Ovary (tissue), 9 donors: ENCODE results near the gene HCN1. TPM values are rescaled to one million over a fixed set of nuclear protein-coding genes. Genes with fewer than 3 reads are reported as not detected.

ENCODE experiments used
- DNase-seq, 5 donors: peaks; one replicate each; pipeline ENCODE4 v3.0.0-alpha.2; 2019 to 2020
- H3K27ac ChIP-seq, 2 donors: fragments of 200-600 bp; one replicate each; pipeline versions ENCODE4 v1.5.1 to v1.8.0; 2019 to 2022
- H3K27me3 ChIP-seq: fragments of 200-600 bp; one replicate; pipeline ENCODE4 v1.8.0; 2022
- H3K36me3 ChIP-seq: fragments of 200-600 bp; sonication (generic); one replicate; pipeline ENCODE4 v1.5.1; 2019
- H3K4me1 ChIP-seq: one replicate; pipeline ENCODE4 v1.8.1; 2013; ENCODE audit warnings: mild to moderate bottlenecking, moderate library complexity; ENCODE audit not compliant: insufficient read depth
- H3K4me3 ChIP-seq: fragments of 200-600 bp; sonication (generic); one replicate; pipeline ENCODE4 v1.5.1; 2017
- H3K9me3 ChIP-seq, 2 donors: fragments of 200-600 bp in 1 of 2; sonication (generic) in 1 of 2; one replicate each; pipeline versions ENCODE4 v1.5.1 to v1.8.1; 2013 to 2019; ENCODE audit warnings: mild to moderate bottlenecking in 1 of 2, moderate library complexity in 1 of 2
- CTCF ChIP-seq, 3 donors: fragments of 450-650 bp in 2 of 3; fragments of 200-600 bp in 1 of 3; IDR thresholded peaks; one replicate each; pipeline versions ENCODE4 v1.5.1 to v1.8.0; 2016 to 2022; ENCODE audit warnings: antibody characterized with exemption in 3 of 3, mild to moderate bottlenecking in 1 of 3
- EP300 ChIP-seq: sonication (generic); formaldehyde crosslinking; IDR thresholded peaks from one replicate; pipeline ENCODE4 v1.6.1; 2017; ENCODE audit warnings: antibody characterized with exemption
- POLR2A ChIP-seq: fragments of 450-650 bp; IDR thresholded peaks from one replicate; pipeline ENCODE4 v1.6.1; 2017; ENCODE audit warnings: antibody characterized with exemption, mild to moderate bottlenecking, moderate library complexity
- WGBS, 3 donors: extraction: QIAGEN DNeasy Blood & Tissue Kit in 1 of 3; methylation state at CpG; one replicate each; pipeline versions ENCODE4 v1.1.5 to v1.1.7; 2013 to 2017; 5-methylcytosine and 5-hydroxymethylcytosine counted together
- intact Hi-C, 4 donors: fragments of 100-400 bp; cut with DNase I; formaldehyde crosslinking; loops; one replicate each; pipeline versions ENCODE4 v1.11.0 to v1.15.1; 2022 to 2023
- polyA plus RNA-seq, 2 donors: library from polyadenylated mRNA; stranded (reverse); fragments of 200-250 nt in 1 of 2; fragments of 350-450 nt in 1 of 2; fragmentation: Illumina TruSeq in 1 of 2; extraction: RNeasy Lipid Tissue Mini Kit (QIAGEN cat#74804) in 1 of 2; gene quantifications; one replicate each; pipeline ENCODE4 v1.2.3, GENCODE V29; 2013 to 2014
- total RNA-seq, 7 donors: library from RNA; depleted of rRNA in 2 of 7; stranded (reverse); fragments of >200 nt in 2 of 7; fragmentation: NEBNext Ultra II Directional in 3 of 7; extraction: Animal tissue kit (Norgen Biotek cat#: 25700) in 3 of 7; gene quantifications; one replicate each; pipeline versions ENCODE4 v1.1.0 to v1.2.4, GENCODE V29; 2016 to 2023
- donor health status: DM: no; HTN: no; CAD: no; lungs with moderate emphysema.
- donor health status: DM: no; HTN: no; CAD: no.
- donor health status: Bipolar disorder and iron deficiency.
- donor health status: DM: yes; HTN: yes; CAD: no.
- donor health status: DM: no; HTN: no; CAD: no.
- donor health status: DM: yes; HTN: yes; CAD: no.

HCN1 gene
- total and polyA plus RNA-seq, 9 donors = under 0.01 to 0.27 (median 0.05) TPM; not detected in 6

GRCh38 chr5:45261125-45261524, 435.1 kb downstream of the HCN1 start:
- intact Hi-C loops = no loop called here

GRCh38 chr5:45260292-45260691, 435.9 kb downstream of the HCN1 start:
- Histone ChIP-seq H3K27ac (no peak overlapping the region), H3K9me3 (no peaks in the 10 kb centered on the region), H3K36me3 (no peaks in the 10 kb centered on the region), H3K4me3 (no peak overlapping the region), H3K27me3 (no peaks in the 10 kb centered on the region), H3K4me1 (no peaks in the 10 kb centered on the region)
- intact Hi-C loops = no loop called here
- TF ChIP-seq CTCF (IDR thresholded peaks at IDR 0.05) (no peak), POLR2A (no peak), EP300 (no peak)
- WGBS, 3 donors = 21 to 33% (median 25%) methylated on average over 3 of the region's 3 CpGs
- no peak for DNase-seq

More at GRCh38 chr5:45261125-45261524, 435.1 kb downstream of the HCN1 start:
- no peaks in the 10 kb centered on the region for H3K36me3 ChIP-seq
- H3K27ac ChIP-seq = no peak overlapping the region
- H3K4me1 ChIP-seq = no peaks in the 10 kb centered on the region
- WGBS, 3 donors = 88 to 90% (median 90%) methylated on average over 4 of the region's 4 CpGs
- H3K9me3 ChIP-seq = no peaks in the 10 kb centered on the region
- no peak for TF ChIP-seq CTCF (IDR thresholded peaks at IDR 0.05)
- TF ChIP-seq POLR2A = no peak
- TF ChIP-seq EP300 = no peak
- H3K4me3 ChIP-seq = no peak overlapping the region
- no peak for DNase-seq
- H3K27me3 ChIP-seq = no peaks in the 10 kb centered on the region

- TF ChIP-seq CTCF (IDR thresholded peaks at IDR 0.05) = no peak
- no peak for TF ChIP-seq EP300
- no peak for TF ChIP-seq POLR2A
- 2 to 11% (median 7%) methylated on average over 1 of the region's 1 CpG for WGBS, 3 donors
- intact Hi-C loops = no loop called here
- DNase-seq = no peak
- Histone ChIP-seq H3K27me3 (no peaks in the 10 kb centered on the region), H3K27ac (no peak overlapping the region), H3K4me3 (no peak overlapping the region), H3K9me3 (no peaks in the 10 kb centered on the region), H3K4me1 (no peaks in the 10 kb centered on the region), H3K36me3 (no peaks in the 10 kb centered on the region)
These were observed 443.2 kb downstream of the HCN1 start for GRCh38 chr5:45252978-45253377.

GRCh38 chr5:45252541-45252940, 443.6 kb downstream of the HCN1 start:
- WGBS, 3 donors = 40 to 49% (median 40%) methylated on average over 3 of the region's 3 CpGs
- Histone ChIP-seq H3K27ac (no peak overlapping the region), H3K9me3 (no peaks in the 10 kb centered on the region), H3K27me3 (no peaks in the 10 kb centered on the region), H3K36me3 (no peaks in the 10 kb centered on the region), H3K4me3 (no peak overlapping the region), H3K4me1 (no peaks in the 10 kb centered on the region)
- DNase-seq = no peak
- TF ChIP-seq POLR2A (no peak), CTCF (IDR thresholded peaks at IDR 0.05) (no peak), EP300 (no peak)
- intact Hi-C loops = no loop called here
